HepG2 (cell line): ENCODE measurements around the gene CFAP97. TPM values are rescaled to one million over a fixed set of nuclear protein-coding genes. Genes with fewer than 3 reads are reported as not detected.
A peak's percentile ranks its signal among the peaks of the same experiment; 100 is the strongest.

Source experiments
- AHR ChIP-seq: IDR thresholded peaks from 2 replicates; pipeline ENCODE4 v1.6.1; 2018; ENCODE audit warnings: missing genetic modification reagents, missing compliant biosample characterization
- ATF3 ChIP-seq: sonication (generic); formaldehyde crosslinking; IDR thresholded peaks from 2 replicates; pipeline ENCODE4 v1.4.0; 2020; ENCODE audit warnings: missing genetic modification reagents
- DBP ChIP-seq: sonication (generic); formaldehyde crosslinking; IDR thresholded peaks from 2 replicates; pipeline ENCODE4 v1.4.0; 2020; ENCODE audit warnings: missing genetic modification reagents; ENCODE audit errors: not compliant biosample characterization
- EED ChIP-seq: sonication (generic); formaldehyde crosslinking; IDR thresholded peaks from 2 replicates; pipeline ENCODE4 v1.5.0; 2020; ENCODE audit warnings: mild to moderate bottlenecking, missing genetic modification reagents
- GTF2F1 ChIP-seq: fragments of 150-350 bp; IDR thresholded peaks from 2 replicates; pipeline ENCODE4 v1.6.1; 2014; ENCODE audit warnings: low read length
- ISL2 ChIP-seq: sonication (generic); formaldehyde crosslinking; IDR thresholded peaks from 2 replicates; pipeline ENCODE4 v1.5.0; 2020; ENCODE audit warnings: missing genetic modification reagents
- KDM4B ChIP-seq: sonication (generic); formaldehyde crosslinking; IDR thresholded peaks from 2 replicates; pipeline ENCODE4 v1.4.0; 2020; ENCODE audit warnings: missing genetic modification reagents
- MIER2 ChIP-seq: IDR thresholded peaks from 2 replicates; pipeline ENCODE4 v1.6.1; 2016; ENCODE audit warnings: missing biosample characterization, missing genetic modification reagents
- NFIC ChIP-seq: IDR thresholded peaks from 2 replicates; pipeline ENCODE4 v1.6.1; 2012; ENCODE audit warnings: mild to moderate bottlenecking, low read length, inconsistent platforms
- RXRB ChIP-seq: IDR thresholded peaks from 2 replicates; pipeline ENCODE4 v1.6.1; 2016; ENCODE audit warnings: borderline replicate concordance, missing genetic modification reagents, missing compliant biosample characterization
- THAP7 ChIP-seq: sonication (generic); formaldehyde crosslinking; IDR thresholded peaks from 2 replicates; pipeline ENCODE4 v1.8.1; 2023; ENCODE audit warnings: mild to moderate bottlenecking, missing genetic modification reagents
- ZNF296 ChIP-seq: sonication (generic); formaldehyde crosslinking; conservative IDR thresholded peaks from 2 replicates; pipeline ENCODE4 v1.5.0; 2020; ENCODE audit warnings: mild to moderate bottlenecking, missing genetic modification reagents
- ZNF841 ChIP-seq: sonication (generic); formaldehyde crosslinking; IDR thresholded peaks from 2 replicates; pipeline ENCODE4 v1.8.1; 2023; ENCODE audit warnings: missing genetic modification reagents, borderline replicate concordance
- polyA plus RNA-seq, 8 experiments: library from polyadenylated mRNA; depleted of rRNA in 3 of 8; stranded (reverse) in 7 of 8; unstranded in 1 of 8; fragments of >200 nt; fragmentation: Illumina TruSeq in 4 of 8; extraction: Trizol in 4 of 8; gene quantifications; 2 replicates each; pipeline versions ENCODE4 v1.2.1 to v1.2.3, GENCODE V29; 2011 to 2016; ENCODE audit warnings: low read depth in 4 of 8, missing spikeins in 1 of 8, mixed read lengths in 1 of 8; ENCODE audit not compliant: insufficient read depth in 1 of 8
- total RNA-seq, 5 experiments: library from RNA; depleted of rRNA; stranded (reverse); fragments of >200 nt; fragmentation: Illumina TruSeq; extraction: Trizol; gene quantifications; 2 replicates each; pipeline ENCODE4 v1.2.3, GENCODE V29; 2016; ENCODE audit warnings: low read depth in 1 of 5
- TF ChIP-seq, protein P1 (sequence below): sonication (generic); formaldehyde crosslinking; IDR thresholded peaks from 2 replicates; pipeline ENCODE4 v1.9.0; 2021; ENCODE audit warnings: missing genetic modification reagents, borderline replicate concordance
- TF ChIP-seq, protein P2 (sequence below): IDR thresholded peaks from 2 replicates; pipeline ENCODE4 v1.6.1; 2016; ENCODE audit warnings: low read depth, missing genetic modification reagents, missing compliant biosample characterization
- TF ChIP-seq, protein P3 (sequence below), 2 experiments: fragments of 450-650 bp in 1 of 2; sonication (generic) in 1 of 2; formaldehyde crosslinking; IDR thresholded peaks; 2 replicates each; pipeline versions ENCODE4 v1.5.0 to v1.8.0; 2020 to 2022; ENCODE audit warnings: mild to moderate bottlenecking in 1 of 2, missing genetic modification reagents in 1 of 2
- TF ChIP-seq, protein P4 (sequence below): sonication (generic); formaldehyde crosslinking; IDR thresholded peaks from 2 replicates; pipeline ENCODE4 v1.8.1; 2023; ENCODE audit warnings: missing genetic modification reagents, mild to moderate bottlenecking, borderline replicate concordance

Gene CFAP97
- total and polyA plus RNA-seq, 2 of the 13 experiments (the other 11 are each of a cell fraction or from before 2014, with no cell fraction given) = 32.1 to 44.4 TPM

GRCh38 chr4:185203486-185204237 lies at the start of gene CFAP97 (continued):
- 0 out of 2 replicates have a peak, but pooled peaks have one; percentile 6 for TF ChIP-seq ATF3
- TF ChIP-seq THAP7 (CRISPR knock-in tag) = no peak
- TF ChIP-seq MIER2 (CRISPR knock-in tag) = no peak
- TF ChIP-seq, protein P1, sequence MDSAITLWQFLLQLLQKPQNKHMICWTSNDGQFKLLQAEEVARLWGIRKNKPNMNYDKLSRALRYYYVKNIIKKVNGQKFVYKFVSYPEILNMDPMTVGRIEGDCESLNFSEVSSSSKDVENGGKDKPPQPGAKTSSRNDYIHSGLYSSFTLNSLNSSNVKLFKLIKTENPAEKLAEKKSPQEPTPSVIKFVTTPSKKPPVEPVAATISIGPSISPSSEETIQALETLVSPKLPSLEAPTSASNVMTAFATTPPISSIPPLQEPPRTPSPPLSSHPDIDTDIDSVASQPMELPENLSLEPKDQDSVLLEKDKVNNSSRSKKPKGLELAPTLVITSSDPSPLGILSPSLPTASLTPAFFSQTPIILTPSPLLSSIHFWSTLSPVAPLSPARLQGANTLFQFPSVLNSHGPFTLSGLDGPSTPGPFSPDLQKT (CRISPR knock-in tag) = no peak
- no peak for TF ChIP-seq ZNF296 (CRISPR knock-in tag)
- TF ChIP-seq NFIC = no peak
- TF ChIP-seq, protein P2, sequence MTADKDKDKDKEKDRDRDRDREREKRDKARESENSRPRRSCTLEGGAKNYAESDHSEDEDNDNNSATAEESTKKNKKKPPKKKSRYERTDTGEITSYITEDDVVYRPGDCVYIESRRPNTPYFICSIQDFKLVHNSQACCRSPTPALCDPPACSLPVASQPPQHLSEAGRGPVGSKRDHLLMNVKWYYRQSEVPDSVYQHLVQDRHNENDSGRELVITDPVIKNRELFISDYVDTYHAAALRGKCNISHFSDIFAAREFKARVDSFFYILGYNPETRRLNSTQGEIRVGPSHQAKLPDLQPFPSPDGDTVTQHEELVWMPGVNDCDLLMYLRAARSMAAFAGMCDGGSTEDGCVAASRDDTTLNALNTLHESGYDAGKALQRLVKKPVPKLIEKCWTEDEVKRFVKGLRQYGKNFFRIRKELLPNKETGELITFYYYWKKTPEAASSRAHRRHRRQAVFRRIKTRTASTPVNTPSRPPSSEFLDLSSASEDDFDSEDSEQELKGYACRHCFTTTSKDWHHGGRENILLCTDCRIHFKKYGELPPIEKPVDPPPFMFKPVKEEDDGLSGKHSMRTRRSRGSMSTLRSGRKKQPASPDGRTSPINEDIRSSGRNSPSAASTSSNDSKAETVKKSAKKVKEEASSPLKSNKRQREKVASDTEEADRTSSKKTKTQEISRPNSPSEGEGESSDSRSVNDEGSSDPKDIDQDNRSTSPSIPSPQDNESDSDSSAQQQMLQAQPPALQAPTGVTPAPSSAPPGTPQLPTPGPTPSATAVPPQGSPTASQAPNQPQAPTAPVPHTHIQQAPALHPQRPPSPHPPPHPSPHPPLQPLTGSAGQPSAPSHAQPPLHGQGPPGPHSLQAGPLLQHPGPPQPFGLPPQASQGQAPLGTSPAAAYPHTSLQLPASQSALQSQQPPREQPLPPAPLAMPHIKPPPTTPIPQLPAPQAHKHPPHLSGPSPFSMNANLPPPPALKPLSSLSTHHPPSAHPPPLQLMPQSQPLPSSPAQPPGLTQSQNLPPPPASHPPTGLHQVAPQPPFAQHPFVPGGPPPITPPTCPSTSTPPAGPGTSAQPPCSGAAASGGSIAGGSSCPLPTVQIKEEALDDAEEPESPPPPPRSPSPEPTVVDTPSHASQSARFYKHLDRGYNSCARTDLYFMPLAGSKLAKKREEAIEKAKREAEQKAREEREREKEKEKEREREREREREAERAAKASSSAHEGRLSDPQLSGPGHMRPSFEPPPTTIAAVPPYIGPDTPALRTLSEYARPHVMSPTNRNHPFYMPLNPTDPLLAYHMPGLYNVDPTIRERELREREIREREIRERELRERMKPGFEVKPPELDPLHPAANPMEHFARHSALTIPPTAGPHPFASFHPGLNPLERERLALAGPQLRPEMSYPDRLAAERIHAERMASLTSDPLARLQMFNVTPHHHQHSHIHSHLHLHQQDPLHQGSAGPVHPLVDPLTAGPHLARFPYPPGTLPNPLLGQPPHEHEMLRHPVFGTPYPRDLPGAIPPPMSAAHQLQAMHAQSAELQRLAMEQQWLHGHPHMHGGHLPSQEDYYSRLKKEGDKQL = no peak; the same call in 1 of the 2 replicates
- TF ChIP-seq ZNF841 (CRISPR knock-in tag) = peak; percentile 22; the same call in 1 of the 2 replicates
- no peak; the same call in 1 of the 2 replicates for TF ChIP-seq RXRB (CRISPR knock-in tag)
- no peak; the same call in none of the 2 replicates for TF ChIP-seq ISL2
- TF ChIP-seq KDM4B = no peak
- TF ChIP-seq EED = no peak; the same call in 1 of the 2 replicates
- no peak for TF ChIP-seq DBP
- TF ChIP-seq, protein P3, sequence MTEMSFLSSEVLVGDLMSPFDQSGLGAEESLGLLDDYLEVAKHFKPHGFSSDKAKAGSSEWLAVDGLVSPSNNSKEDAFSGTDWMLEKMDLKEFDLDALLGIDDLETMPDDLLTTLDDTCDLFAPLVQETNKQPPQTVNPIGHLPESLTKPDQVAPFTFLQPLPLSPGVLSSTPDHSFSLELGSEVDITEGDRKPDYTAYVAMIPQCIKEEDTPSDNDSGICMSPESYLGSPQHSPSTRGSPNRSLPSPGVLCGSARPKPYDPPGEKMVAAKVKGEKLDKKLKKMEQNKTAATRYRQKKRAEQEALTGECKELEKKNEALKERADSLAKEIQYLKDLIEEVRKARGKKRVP (CRISPR knock-in tag; IDR thresholded peaks at IDR 0.05) = no peak
- no peak; the same call in 1 of the 2 replicates for TF ChIP-seq AHR
- TF ChIP-seq GTF2F1 = no peak
- TF ChIP-seq, protein P4, sequence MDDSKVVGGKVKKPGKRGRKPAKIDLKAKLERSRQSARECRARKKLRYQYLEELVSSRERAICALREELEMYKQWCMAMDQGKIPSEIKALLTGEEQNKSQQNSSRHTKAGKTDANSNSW (CRISPR knock-in tag) = no peak
